GM04503 (cell line): ENCODE data around the gene SNAP25.
A peak's percentile ranks its signal among the peaks of the same experiment; 100 is the strongest.

Experiments
- DNase-seq: peaks from one replicate; pipeline ENCODE4 v3.0.0-alpha.2; 2012; ENCODE audit warnings: low read depth

Gene SNAP25

GRCh38 chr20:10304471-10305046 lies 85.9 kb downstream of the SNAP25 start:
- no peak for DNase-seq

- peak; percentile 56 for DNase-seq
These were observed 88.1 kb downstream of the SNAP25 start for GRCh38 chr20:10306440-10307358.

GRCh38 chr20:10307359-10307735 lies 88.7 kb downstream of the SNAP25 start:
- DNase-seq: no peak

- DNase-seq: no peak
These were observed 90.0 kb downstream of the SNAP25 start for GRCh38 chr20:10308652-10309051.

GRCh38 chr20:10309326-10309725 lies 90.7 kb downstream of the SNAP25 start:
- peak; percentile 87 for DNase-seq

GRCh38 chr20:10312111-10312510 lies 93.5 kb downstream of the SNAP25 start:
- no peak for DNase-seq

GRCh38 chr20:10313215-10313614 lies 94.6 kb downstream of the SNAP25 start:
- no peak for DNase-seq

GRCh38 chr20:10313701-10314100 lies 95.1 kb downstream of the SNAP25 start:
- DNase-seq: no peak

- DNase-seq: no peak
These were observed 95.6 kb downstream of the SNAP25 start for GRCh38 chr20:10314198-10314597.

- DNase-seq: no peak
These were observed 96.5 kb downstream of the SNAP25 start for GRCh38 chr20:10315138-10315537.

GRCh38 chr20:10316582-10316981 lies 98.0 kb downstream of the SNAP25 start:
- no peak for DNase-seq

GRCh38 chr20:10318291-10319024 lies 99.8 kb downstream of the SNAP25 start:
- no peak for DNase-seq

- DNase-seq: no peak
These were observed 101.2 kb downstream of the SNAP25 start for GRCh38 chr20:10319855-10320254.

GRCh38 chr20:10321138-10321717 lies 102.6 kb downstream of the SNAP25 start:
- no peak for DNase-seq

- DNase-seq: no peak
These were observed 103.7 kb downstream of the SNAP25 start for GRCh38 chr20:10322073-10323012.

GRCh38 chr20:10323729-10324128 lies 105.1 kb downstream of the SNAP25 start:
- no peak for DNase-seq

- no peak for DNase-seq
These were observed 105.7 kb downstream of the SNAP25 start for GRCh38 chr20:10324198-10324847.

- DNase-seq: no peak
These were observed 110.2 kb downstream of the SNAP25 start for GRCh38 chr20:10328897-10329255.

GRCh38 chr20:10329387-10330005 lies 110.9 kb downstream of the SNAP25 start:
- no peak for DNase-seq

- DNase-seq: no peak
These were observed 111.4 kb downstream of the SNAP25 start for GRCh38 chr20:10330071-10330470.
